ENCODE results near the gene TMSB4X.
"Not testable (repeated sequence)": the region's sequence is repeated elsewhere in the genome, so short reads cannot be mapped to it uniquely, and the experiment has no call there.

Gene TMSB4X

DNA sequence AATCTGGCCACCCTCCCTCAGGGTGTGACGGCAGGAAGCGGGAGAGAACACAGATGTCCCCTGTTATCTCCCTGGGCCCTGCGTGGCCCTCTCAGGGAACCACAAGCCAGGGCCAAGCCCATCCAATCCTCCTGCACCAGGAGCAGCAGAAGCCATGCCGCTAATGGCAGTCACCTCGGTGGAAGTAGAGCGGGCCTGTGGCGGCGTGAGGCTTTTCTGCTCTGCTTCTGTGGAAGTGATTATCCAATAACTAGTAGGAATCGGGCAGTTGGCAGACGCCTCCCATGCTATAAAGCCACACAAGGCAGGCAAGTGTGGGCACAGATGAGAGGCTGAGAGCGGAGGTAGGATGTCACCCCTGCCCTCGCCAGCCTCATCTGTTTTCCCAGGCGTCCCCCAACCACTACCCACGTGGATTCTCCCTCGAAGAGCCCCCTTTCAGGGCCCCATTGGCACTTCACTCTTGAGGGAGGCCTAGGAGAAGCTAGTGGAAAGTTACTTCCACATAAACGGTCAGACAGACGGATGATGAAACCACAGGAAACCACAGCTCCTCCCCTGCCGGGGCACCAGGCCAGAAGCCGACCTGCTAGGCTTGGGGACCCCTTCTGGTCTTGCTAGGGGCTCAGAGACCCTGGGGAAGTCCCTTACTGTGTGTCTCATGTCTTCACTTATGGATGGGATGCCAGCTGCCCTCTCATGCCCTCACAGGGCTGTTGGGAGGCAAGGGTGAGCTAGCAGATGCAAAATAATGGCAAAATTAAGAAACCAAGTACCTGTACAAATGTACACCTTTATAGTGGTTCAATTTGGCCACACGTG lies 18.8 kb upstream of the TMSB4X start:
- peak; percentile 79 for DNase-seq

DNA sequence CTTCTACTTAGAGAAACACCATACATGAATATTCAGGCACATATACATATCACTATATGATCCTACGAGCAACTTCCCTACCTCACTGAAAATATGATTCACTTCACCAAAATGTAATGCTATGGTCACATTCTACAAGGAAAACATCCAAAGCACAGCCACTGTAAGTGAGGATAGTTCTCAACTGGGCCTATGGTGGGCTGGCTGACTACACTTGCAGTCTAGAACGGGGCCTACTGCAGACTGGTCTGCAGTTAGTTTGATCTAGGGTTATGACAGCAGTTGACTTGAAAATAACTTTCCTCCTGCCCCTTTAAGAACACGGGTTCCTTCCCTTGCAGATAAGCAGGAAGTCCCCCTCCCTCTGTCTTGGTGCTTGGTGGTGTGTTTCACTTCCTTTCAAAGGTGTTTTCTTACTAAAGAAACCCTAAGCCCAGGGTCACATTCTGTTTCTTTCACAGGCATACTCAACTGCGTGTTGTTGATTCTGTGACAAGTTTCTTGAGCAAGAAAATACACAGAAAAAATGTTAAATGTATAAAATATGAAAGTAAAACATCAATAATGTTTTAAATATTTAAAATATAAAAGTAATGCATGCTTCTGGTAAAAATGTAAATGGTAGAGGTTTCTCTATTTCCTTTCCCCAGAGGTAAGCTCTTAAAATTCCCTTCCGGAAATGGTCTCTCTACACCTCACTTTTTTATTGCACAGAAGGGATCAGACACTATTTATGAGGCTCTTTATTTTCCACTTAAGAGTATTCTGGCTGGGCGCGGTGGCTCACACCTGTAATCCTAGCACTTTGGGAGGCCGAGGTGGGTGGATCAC lies 18.0 kb upstream of the TMSB4X start:
- peak; percentile 77 for DNase-seq

DNA sequence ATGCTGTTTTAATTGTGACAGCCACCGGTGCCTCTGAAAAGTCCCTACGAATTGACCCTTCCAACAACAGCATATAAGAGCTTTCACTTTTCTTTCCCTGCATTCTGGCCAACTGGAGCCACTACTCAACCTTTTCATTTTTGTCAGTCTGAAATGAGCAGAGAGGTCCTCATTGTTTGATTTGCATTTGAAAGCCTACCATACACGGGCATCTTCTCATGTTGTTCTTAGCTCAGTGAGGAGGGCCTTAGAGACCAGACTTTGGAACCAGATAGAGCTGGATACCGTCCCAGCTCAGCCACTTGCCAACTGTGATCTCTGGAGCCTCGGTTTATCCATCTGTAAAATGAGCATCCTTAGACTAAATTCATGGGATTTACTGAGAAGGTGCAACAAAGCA lies 16.9 kb upstream of the TMSB4X start:
- no peak for DNase-seq

DNA sequence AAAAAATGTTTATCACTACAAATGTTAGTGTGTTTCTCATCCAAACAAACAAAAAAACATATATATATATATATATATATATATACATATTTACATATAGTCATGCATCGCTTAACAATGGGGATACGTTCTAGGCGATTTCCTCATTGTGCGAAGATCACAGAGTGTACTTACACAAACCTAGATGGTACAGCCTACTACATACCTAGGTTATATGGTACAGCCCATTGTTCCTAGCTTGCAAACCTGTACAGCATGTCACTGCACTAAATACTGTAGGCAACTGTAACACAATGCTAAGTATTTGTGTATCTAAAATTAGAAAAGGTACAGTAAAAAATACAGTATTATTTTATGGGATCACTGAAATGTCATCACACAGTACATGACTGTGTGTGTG lies 16.4 kb upstream of the TMSB4X start:
- DNase-seq: no peak

DNA sequence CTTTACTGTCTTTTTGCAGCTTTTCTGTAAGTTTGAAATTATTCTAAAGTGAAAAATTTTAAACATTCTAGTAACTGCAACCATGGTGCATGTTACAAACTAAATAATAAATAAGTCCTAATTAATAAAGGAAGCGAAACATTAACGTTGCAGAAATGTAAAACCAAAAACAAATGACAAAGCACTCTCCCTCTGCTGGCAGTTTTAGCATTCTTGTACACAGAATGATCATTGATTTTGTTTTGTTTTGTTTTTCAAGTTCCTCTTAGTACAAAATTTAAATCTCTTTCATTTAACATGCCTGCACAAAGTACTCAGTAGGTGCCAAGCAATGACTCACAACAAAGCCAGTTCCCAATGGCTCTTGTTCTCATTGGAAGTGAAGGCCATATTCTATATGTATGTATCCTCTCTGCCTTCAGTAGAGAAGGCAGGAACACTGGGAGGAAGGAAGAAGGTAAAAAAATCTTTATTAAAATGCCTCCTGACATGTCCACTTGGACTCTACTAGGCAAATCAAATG lies 13.7 kb upstream of the TMSB4X start:
- no peak for DNase-seq

DNA sequence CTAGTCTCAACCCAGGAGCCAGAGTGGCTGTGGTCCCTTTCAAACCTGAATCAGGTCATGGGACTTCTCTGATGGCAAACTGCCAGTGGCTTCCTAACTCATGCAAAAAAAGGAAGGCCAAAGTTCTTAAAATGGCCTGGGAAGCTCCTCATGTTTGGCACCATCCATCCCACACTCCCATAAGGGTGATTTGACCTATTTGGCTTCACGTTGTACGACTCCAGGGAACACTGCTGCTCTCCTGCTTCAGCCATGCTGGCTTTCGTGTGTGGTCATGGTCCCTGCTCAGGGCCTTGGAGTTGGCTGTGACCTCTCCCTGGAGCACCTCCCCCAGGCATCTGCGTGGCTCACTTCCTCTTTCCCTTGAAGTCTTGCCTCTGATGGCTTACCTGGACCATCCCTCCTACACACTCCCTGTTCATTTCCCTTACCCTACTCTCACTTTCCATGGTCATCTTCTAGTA lies 12.8 kb upstream of the TMSB4X start:
- DNase-seq: no peak

DNA sequence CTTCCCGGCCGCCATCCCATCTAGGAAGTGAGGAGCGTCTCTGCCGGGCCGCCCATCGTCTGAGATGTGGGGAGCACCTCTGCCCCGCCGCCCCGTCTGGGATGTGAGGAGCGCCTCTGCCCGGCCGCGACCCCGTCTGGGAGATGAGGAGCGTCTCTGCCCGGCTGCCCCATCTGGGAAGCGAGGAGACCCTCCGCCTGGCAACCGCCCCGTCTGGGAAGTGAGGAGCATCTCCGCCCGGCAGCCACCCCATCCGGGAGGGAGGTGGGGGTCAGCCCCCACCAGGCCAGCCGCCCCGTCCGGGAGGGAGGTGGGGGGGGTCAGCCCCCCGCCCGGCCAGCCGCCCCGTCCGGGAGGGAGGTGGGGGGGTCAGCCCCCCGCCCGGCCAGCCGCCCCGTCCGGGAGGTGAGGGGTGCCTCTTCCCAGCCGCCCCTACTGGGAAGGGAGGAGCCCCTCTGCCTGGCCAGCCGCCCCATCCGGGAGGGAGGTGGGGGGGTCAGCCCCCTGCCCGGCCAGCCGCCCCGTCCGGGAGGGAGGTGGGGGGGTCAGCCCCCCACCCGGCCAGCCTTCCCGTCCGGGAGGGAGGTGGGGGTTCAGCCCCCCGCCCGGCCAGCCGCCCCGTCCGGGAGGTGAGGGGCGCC lies 11.6 kb upstream of the TMSB4X start:
- not testable (repeated sequence) for DNase-seq

DNA sequence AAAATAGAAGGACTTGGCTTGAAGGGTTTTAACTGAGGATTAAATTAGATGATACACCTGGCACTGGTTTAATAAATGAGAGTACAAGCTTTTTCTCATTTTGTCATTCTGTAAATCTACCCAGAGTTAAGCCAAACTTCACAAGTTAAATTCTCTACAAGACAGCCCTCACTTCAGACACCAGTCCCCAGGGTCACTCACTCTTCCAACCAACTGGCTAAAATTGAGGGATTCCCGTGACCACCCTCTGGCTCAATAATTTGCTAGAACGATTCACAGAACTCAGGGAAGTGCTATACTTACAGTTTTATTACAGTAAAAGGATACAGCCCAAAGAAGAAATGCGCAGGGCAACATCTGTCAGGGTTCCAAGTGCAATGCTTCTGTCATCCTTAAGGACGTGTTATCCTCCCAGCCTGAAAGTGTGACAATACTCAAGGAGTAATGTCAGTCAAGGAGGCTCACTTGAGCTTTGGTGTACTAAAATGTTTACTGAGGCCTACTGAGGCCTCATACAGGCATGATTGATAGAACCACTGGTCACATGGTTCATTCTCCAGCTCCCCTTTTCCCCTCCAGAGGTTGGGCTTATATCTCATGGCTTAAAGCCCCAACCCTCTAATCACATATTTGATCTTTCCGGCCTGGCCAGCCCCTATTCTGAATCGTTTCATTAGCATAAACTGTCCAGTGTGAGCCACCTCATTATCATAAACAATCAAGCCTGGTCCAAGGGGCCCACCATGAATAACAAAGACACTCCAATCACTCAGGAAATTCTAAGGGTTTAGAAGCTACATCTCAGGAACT lies 9.6 kb upstream of the TMSB4X start:
- DNase-seq: no peak

DNA sequence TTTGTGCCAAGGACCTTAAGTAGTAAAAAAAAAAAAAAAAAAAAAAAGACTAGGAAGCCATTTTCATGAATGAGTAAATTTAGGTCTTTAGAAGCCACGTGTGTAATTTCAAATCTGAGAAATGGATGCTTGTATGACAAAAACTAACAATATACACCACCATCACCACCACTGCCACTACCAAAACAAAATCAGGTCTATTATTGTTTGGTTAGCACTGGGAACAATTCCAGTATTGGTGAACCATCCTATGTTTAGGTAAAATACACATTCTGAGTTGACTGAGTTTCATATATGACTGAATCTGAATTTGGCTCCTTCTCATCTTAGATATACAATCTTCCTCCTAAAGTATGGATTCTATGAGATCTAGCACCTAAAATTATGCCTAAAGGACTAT lies 8.8 kb upstream of the TMSB4X start:
- DNase-seq: no peak

DNA sequence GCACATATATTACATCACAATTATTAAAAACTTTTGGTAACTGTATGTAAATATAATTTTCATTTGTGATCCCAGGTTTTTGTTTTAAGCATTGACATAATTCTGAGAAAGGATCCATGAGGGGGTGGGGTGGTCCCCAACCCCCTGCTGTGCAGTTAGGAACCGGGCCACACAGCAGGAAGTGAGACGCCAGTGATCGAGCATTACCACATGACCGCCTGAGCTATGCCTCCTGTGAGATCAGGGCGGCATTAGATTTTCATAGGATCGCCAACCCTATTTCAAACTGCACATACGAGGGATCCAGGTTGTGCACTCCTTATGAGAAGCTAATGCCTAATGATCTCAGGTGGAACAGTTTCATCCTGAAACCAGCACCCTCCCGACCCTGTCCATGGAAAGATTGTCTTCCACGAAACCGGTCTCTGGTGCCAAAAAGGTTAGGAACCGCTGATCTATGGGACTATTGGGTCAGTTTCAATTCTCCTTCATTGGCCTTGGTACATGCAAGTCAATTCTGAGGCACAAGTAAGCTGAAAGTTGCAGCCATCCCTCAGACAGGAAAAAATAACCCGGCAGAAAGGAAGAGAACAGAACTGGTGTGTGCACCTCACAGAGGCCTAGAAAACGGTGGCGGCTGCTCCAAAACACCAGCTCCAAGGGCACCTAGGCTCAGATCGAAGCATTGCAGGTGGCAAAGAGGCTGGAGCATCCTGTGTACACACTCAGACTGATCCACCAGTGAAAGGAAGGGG lies 7.0 kb upstream of the TMSB4X start:
- no peak for DNase-seq

DNA sequence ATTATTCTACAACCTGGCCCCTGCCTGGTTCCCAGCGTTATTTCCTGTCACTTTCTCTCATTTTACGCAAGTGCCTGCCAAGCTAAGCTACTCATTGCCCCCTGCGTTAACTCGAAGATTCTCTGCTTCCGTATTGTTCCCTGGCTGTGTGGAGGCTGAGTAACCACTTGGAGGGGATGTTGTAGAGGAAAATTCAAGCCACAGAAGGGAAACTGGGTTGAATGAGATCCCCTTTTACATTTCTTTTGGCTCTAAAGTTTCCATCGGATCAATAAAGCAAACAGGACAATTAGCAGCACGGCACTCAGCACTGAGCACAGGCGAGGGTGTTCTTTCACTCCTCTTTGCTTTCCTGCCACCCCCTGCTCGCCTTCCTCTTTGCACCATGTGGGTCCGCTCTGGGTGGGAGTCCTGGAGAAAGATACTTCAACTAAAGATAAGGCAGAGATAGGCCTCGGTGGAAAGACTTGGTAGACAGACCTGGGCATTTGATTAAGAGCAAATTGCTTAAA lies 4.2 kb upstream of the TMSB4X start:
- DNase-seq: peak; percentile 73

DNA sequence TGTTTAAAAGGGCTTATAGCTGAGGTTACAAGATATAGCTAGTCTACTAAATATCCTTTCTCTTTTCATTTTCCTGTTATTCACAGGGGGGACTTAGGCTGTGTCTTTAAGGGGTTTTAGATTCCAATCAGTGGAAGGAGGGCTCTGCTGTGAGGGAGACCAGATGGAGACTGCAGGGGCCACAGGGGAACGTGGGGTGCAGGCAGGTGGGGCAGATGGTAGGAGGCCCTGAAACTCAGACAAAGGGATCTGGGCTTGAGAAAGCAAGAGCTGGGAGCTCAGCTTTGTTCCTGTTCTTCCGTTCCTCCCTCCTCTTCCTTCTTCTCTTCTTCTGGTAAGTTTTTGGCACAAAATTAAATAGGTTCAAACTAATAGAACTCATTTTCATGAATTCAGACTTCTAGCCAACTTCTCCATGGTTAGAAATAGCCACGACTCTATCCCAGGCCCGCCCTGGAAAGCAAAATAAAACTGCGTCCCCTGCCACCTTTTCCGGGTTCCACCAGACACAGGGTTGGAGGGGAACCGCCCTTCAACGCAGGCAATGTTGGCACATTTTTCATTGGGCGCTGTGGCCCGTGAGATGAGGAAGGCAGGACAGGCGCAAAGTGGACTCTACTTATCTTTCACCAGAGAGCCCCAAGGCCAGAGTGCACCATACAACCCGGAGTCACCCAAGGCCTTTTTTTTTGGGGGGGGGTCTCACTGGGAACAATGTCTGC lies 3.5 kb upstream of the TMSB4X start:
- DNase-seq: no peak

DNA sequence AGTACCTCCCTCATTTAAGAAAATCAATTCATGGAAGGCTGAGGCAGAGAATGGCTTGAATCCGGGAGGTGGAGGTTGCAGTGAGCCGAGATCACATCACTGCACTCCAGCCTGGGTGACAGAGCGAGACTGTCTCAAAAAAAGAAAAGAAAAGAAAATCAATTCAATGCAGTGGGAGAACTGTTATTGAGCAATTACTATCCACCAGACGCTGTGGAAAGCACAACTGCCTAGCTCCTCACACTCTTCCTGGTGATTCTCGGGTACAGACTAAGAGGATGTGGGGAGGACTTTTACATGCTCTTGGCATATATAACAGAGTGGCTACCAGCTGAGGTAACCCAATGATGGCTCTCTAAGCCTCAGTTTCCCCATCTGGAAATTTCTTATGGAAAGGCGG lies 2.7 kb upstream of the TMSB4X start:
- no peak for DNase-seq

DNA sequence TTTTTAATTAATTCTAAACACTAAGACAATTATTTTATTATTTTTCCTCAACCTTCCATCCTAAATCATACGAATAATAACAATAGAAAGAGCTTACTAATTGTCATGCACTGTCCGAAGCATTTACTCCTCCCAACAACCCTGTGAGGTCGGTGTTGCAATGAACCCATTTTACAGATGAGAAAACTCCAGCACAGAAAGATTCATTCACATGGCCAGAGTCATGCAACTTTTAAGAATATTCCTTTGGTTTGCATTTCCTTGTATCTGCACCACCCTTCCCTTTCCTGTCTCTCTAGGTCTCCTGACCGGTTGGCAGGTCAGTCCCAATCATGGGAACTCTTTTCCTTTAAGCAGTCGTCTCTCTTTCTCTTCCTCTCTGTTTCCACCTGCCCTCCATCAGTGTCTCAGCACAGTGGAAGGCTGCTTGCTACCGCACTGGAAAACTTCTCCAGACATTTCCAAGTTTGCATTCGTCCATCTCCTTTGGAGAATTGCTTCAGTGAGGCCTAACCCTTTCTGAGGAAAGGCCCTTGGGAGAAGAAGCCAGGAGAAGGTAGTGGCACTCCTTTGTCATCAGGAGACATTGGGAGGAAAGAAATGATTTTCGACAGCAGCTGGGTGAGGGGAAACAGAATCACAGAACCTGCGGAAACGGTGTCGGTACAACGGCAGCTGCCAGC lies 1.9 kb upstream of the TMSB4X start:
- no peak for DNase-seq

DNA sequence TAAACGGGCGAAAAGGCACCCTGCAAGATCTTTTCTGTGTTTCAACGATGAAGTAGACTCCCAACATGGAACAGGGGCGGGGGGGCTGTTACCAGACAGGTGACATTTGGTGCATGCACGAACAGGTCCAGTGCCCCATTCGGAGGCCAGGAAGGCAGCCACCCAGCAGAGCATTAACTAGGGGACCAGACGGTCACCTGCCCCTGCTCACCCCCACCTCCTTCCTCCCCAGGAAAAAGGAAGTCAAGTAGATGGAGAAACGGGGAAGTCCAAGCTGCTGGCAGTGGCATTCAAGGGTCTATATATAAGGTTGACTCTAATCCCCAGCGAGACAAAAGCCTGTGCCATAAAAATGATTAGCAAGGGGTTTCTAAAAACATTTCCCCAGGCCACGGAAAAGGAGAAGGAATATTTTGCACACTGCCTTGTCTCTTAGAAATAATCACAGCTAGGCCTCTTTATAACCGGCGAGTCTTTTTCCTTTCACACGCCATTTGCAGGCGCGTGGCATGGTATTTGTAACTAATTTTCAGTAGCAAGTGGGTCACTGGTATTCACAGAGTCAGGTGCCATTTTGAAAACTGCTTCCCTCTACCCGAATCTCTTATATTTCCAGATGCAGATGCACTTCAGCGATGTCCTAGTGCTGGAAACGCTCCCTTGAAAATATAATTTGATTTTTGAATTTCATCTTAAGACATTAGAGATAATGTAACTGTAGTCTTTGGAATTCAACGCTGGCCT lies 1.2 kb upstream of the TMSB4X start:
- DNase-seq: no peak

DNA sequence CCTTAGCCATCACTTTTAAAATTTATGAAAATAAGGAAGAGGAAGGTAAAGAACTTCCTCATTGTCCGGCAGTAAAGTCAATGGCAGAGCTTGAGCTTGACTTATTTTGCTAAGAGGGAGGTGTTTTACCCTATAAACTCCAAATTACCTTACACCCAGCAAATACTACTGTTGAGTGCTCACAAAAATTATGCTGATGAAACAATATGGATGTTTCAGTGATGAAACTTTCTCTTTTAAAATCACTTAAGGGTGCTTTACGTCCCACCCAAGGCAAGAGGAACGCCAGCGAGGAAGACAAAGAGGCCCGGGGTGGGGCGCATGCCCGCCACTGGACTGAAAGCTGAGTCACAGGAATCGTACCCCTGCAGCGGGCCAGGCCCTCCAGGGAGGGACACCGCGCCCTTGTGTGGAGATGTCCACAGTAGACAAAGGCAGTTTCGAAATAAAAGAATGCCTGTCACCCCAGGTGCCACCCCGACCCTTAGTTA lies 560 bp upstream of the TMSB4X start:
- peak; percentile 87 for DNase-seq

DNA sequence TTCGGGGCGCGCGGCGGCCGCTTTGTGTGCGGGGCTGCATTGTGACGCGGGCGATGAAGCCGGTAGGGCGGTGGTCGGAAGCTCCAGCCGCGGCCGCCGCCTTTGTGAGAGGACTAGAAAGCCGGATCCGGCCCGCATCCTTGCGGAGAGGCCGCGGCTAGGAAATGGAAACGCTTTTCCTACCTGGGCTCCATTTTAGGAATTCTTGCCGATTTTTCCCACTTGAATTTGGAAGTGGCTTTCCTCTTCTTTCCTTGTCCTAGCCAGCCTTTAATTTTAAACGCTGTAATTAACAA lies 708 bp downstream of the TMSB4X start:
- no peak for DNase-seq

DNA sequence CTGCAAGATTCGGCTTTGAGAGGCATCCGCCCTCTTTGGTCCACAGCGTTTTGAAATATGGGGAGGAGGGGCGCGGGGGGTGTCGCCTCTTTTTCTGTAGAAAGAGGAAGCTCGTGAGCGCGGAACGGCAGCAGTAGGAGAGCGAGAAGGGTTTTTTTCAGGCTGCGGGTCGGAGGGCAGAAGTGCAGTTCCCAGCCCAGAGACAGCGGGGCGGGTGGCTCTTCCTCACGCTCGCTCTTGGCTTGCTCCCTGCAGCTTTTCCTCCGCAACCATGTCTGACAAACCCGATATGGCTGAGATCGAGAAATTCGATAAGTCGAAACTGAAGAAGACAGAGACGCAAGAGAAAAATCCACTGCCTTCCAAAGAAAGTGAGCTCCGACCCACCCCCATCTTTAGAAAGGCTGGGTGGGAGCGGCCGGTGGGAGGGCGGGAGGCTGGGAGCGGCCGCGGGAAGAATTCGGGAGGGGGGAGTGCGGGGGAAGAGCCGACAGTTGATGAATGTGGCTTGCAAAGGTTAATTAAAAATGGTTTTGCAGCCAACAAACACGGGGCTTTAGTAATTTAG lies 1.2 kb downstream of the TMSB4X start:
- peak; percentile 71 for DNase-seq
